Stimulated activated CD8-positive, alpha-beta memory T cell treated with anti-CD3 and anti-CD28 coated beads, Interleukin-12 subunit alpha, Interleukin-12 subunit beta, amount 100 ng/mL, for 1 hour (primary cell): ENCODE data around the gene NRL.
A peak's percentile ranks its signal among the peaks of the same experiment; 100 is the strongest.

Experiments
- DNase-seq: peaks from one replicate; pipeline ENCODE4 v3.0.0-alpha.2; 2020; ENCODE audit warnings: low read depth

The NRL gene

GRCh38 chr14:24065408-24065807 is 49.3 kb downstream of the NRL start:
- DNase-seq = no peak

- DNase-seq = no peak
Measured at GRCh38 chr14:24064856-24065255, 49.9 kb downstream of the NRL start.

GRCh38 chr14:24064091-24064795 is 50.5 kb downstream of the NRL start:
- no peak for DNase-seq

- no peak for DNase-seq
Measured at GRCh38 chr14:24063263-24063836, 51.4 kb downstream of the NRL start.

GRCh38 chr14:24062216-24062980 is 52.4 kb downstream of the NRL start:
- DNase-seq = no peak

GRCh38 chr14:24060984-24061913 is 53.5 kb downstream of the NRL start:
- DNase-seq = no peak

- no peak for DNase-seq
Measured at GRCh38 chr14:24060443-24060842, 54.3 kb downstream of the NRL start.

- no peak for DNase-seq
Measured at GRCh38 chr14:24059841-24060388, 54.8 kb downstream of the NRL start.

GRCh38 chr14:24058951-24059475 is 55.7 kb downstream of the NRL start:
- no peak for DNase-seq

GRCh38 chr14:24058260-24058950 is 56.3 kb downstream of the NRL start:
- no peak for DNase-seq

- DNase-seq = no peak
Measured at GRCh38 chr14:24057867-24058259, 56.9 kb downstream of the NRL start.

GRCh38 chr14:24057271-24057670 is 57.5 kb downstream of the NRL start:
- no peak for DNase-seq

- DNase-seq = no peak
Measured at GRCh38 chr14:24056800-24057184, 58.0 kb downstream of the NRL start.

- DNase-seq = no peak
Measured at GRCh38 chr14:24055971-24056799, 58.6 kb downstream of the NRL start.

- DNase-seq = no peak
Measured at GRCh38 chr14:24054646-24055045, 60.1 kb downstream of the NRL start.

- DNase-seq = no peak
Measured at GRCh38 chr14:24054324-24054641, 60.5 kb downstream of the NRL start.

GRCh38 chr14:24053548-24054323 is 61.0 kb downstream of the NRL start:
- no peak for DNase-seq

GRCh38 chr14:24052656-24053547 is 61.8 kb downstream of the NRL start:
- peak; percentile 17 for DNase-seq
